CD4-positive, alpha-beta T cell treated with Interleukin-17A for 4 hours (primary cell): Measurements from ENCODE around the gene MUC21.
"Not testable (repeated sequence)": the region's sequence is repeated elsewhere in the genome, so short reads cannot be mapped to it uniquely, and the experiment has no call there.

Experiments
- DNase-seq: peaks from one replicate; pipeline ENCODE4 v3.0.0-alpha.2; 2020; ENCODE audit warnings: mixed read lengths

MUC21 gene

DNA sequence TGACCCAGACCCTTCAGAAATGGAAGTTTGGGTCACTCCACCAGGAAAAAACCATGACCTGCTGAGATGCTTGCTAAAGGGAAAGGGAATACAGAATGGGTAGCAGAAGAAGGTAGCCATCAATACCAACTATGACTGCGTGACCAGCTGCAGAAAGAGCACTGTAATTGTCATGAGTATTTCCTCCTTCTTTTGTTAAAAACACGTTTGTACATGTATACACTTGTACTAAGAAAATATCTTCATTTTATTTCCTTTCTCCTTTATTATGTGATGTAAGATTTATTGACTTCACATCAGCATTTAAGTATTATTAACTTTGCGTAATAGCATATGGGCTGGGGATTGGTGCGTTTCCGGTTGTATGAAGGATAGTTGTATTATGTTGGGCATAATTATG, 12.6 kb upstream of the MUC21 start:
- DNase-seq: no peak

- DNase-seq: no peak
Observed at GRCh38 chr6:30972816-30973215, 10.7 kb upstream of the MUC21 start.

DNA sequence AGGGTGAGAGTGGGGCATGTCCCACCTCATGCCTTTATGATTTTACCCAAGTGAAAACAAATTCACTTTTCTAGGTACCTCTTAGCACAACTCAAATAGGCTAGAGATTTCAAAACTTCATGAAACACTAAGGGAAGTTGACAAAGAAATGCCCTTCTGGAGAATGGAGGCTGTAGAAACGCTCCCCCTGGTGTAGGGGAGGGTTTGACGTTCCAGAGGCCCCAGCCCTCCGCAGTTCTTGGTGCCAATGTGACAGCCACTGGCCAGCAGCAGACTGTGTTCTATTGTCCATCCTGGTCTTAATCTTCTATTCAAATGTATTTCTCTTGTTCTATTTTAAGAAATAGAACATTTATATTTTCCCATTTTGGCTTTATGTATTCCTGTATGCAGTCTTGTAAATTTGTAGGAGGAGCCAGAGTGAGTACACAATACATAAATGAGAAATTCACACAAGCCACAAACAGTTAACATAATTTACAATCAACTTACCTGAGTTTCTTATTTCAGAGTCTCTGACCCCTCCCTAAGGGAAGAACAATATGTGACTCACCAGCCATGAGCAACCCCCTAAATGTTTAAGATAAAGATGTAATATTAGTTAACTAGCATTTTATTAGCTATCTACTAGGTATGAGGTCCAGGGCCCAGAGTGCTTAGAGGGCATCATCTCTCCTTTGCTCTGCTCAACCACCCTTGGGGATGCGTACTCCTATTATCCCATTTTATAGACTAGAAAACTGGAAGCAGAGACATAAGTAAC, 8.8 kb upstream of the MUC21 start:
- no peak for DNase-seq

GRCh38 chr6:30979141-30979540, 4.4 kb upstream of the MUC21 start:
- no peak for DNase-seq

- DNase-seq: no peak
Observed at GRCh38 chr6:30979690-30980089, 3.8 kb upstream of the MUC21 start.

GRCh38 chr6:30981942-30982772, 1.4 kb upstream of the MUC21 start:
- DNase-seq: no peak

DNA sequence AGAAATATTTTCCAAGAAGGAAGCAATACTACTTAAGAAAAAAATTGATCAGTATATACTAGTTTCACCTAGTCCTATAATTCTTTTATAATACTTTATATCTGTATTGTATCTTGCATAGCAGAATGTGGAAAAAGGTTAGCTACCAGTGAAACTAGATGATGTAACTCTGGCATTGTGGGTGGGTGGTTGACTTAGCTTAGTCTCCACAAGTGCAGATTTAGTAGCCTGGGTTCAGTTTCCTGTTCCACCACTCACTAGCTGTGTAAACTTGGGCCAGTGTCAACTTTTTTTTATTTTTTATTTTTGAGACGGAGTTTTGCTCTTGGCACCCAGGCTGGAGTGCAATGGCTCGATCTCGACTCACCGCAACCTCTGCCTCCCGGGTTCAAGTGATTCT, 2.0 kb downstream of the MUC21 start:
- no peak for DNase-seq

GRCh38 chr6:30987304-30987703, 3.8 kb downstream of the MUC21 start:
- no peak for DNase-seq

GRCh38 chr6:30988209-30988825, 4.8 kb downstream of the MUC21 start:
- DNase-seq: no peak

- peak; percentile 33 for DNase-seq
Observed at GRCh38 chr6:30990422-30991086, 7.0 kb downstream of the MUC21 start.

- DNase-seq: no peak
Observed at GRCh38 chr6:30991891-30992290, 8.4 kb downstream of the MUC21 start.

DNA sequence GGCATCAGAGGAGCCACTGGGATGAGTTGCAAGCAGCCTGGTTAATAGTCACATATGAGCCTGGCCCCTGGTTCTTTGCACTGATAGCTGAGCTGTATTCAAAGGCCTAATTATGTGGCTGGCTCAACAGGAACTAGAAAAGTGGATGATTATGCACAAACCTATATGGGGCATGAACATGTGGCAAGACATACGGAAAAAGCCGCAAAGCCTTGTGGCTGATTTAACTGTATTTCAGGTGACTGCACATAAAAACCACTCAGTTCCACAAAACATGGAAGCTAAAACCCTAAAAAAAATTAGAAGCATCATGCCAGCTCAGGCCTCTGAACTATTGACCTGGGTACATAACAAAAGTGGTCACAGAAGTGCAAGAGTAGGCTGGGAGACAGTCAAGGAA, 13.8 kb downstream of the MUC21 start:
- DNase-seq: no peak

- DNase-seq: no peak
Observed at GRCh38 chr6:30998785-30999184, 15.3 kb downstream of the MUC21 start.

DNA sequence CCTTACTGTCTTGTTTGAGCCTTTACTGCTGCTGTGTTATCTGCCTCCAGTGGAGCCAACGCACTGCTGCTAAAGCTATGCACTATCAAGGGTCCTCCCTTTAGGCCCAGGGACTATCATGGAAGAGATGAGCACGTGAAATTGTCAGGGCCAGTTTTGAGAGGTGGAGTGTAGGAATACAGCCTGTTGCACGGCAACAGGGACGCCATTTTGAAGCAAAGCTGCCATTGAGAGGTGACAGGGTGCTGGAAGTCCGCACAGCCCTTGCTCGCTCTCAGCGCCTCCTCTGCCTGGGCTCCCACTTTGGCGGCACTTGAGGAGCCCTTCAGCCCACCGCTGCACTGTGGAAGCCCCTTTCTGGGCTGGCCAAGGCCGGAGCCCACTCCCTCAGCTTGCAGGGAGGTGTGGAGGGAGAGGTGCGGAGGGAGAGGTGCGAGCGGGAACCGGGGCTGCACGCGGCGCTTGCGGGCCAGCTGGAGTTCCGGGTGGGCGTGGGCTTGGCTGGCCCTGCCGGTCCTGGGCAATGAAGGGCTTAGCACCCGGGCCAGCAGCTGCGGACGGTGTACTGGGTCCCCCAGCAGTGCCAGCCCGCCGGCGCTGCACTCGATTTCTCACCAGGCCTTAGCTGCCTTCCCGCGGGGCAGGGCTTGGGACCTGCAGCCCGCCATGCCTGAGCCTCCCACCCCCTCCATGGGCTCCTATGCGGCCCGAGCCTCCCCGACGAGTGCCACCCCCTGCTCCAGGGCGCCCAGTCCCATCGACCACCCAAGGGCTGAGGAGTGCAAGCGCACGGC, 16.7 kb downstream of the MUC21 start:
- not testable (repeated sequence) for DNase-seq

DNA sequence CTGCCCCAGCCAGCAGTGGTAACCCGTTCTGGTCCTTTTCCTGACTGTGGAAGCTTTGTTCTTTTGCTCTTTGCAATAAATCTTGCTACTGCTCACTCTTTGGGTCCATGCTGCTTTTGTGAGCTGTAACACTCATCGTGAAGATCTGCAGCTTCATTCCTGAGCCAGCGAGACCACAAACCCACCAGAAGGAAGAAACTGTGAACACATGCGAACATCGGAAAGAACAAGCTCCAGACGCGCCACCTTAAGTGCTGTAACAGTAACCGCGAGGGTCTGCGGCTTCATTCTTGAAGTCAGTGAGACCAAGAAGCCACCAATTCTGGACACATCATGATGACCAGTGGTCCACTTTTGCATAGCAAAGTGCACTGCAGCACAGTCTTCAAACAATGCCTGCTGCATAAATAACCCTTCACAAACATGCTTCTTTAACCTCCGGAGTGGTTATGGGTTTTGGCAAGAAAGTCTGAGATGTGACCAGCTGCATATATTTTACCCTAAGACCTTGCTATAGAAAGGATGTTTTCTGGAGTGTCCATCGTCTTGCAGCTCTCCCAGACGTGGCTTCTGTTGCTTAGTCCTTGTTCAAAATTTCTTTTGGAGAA, 17.9 kb downstream of the MUC21 start:
- DNase-seq: no peak

DNA sequence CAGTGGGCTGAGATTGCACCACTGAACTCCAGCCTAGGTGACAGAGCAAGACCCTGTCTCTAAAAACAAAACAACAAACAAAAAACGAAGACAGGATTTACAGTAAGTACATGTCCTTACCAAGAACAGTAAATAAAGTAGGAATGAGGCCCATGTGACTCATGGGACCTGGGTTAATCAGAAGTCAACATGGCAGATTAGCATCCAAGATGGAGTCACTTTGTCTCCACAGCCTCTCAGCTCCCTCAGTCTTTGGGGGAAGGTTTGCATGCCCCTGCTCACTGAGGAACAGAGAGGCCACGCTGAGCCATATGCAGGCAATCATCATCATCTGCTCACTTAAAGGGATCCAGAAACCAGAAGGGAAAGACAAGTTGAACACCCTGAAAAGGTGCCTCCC, 19.0 kb downstream of the MUC21 start:
- DNase-seq: no peak

GRCh38 chr6:31004794-31005193, 21.3 kb downstream of the MUC21 start:
- DNase-seq: no peak

GRCh38 chr6:31005249-31006020, 21.9 kb downstream of the MUC21 start:
- DNase-seq: no peak

DNA sequence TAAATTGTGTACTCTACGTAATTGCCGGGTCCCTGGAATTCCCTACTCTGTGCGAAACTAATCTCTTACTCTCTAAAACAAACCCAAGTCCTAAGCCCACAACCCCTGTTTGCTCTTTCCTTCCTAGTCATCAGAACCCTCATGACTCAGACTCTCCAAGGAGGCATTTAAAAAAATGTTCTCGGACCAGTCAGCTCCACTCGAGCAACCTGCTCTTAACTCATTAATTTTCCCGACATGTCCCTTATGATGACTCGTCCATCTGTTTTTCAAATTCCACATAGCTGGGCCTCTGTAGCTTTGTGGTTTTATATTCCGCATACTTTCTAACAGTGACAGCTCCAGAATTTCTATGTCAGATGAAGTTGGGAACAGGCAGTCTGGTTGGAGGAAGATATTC, 24.2 kb downstream of the MUC21 start:
- DNase-seq: no peak

DNA sequence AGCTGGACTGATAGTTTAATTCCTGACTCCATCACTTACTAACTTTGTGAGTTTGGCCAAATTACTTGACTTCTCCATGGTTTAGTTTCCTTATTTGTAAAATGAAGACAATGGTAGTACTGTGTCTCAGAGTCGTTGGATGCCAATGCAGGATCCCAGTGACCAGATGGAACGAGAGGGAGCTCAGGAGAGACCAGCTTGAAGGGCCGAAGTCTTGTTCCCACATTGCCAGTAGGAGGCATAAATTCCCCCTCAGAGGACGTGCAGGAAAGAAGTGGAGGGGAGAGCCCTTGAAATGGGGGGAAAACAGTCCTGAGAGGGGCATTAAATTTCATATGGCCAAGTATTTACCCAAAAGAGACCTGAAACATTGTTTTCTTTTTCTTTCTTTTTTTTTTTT, 24.6 kb downstream of the MUC21 start:
- DNase-seq: no peak

GRCh38 chr6:31009731-31010130, 26.2 kb downstream of the MUC21 start:
- no peak for DNase-seq
